Frontal cortex (tissue), 4 donors: ENCODE results near the gene GPHA2. TPM values are rescaled to one million over a fixed set of nuclear protein-coding genes. Genes with fewer than 3 reads are reported as not detected.

Source experiments
- DNase-seq, 2 donors: peaks; one replicate each; pipeline ENCODE4 v3.0.0; 2012; ENCODE audit warnings: low spot score in 2 of 2
- FAIRE-seq: peaks from 2 replicates; lab custom pipeline; 2012; peaks lifted over from hg19 to GRCh38; lab: Jason Lieb, UNC
- total RNA-seq: library from RNA; depleted of rRNA; stranded (reverse); fragments of >200 nt; gene quantifications from one replicate; pipeline ENCODE4 v1.2.3, GENCODE V29; 2014
- donor health status: control.
- donor health status: control.
- donor health status: control.

Gene GPHA2
- total RNA-seq, 1 donor from 2014 or later, result not detected

- FAIRE-seq (no peak), DNase-seq (no peak)
Observed at GRCh38 chr11:64932324-64932723, 3.4 kb downstream of the GPHA2 start.

- DNase-seq, result peak in 1 of 2 donors; percentile 4
- no peak for FAIRE-seq
Observed at GRCh38 chr11:64931290-64931689, 4.4 kb downstream of the GPHA2 start.

- FAIRE-seq, result no peak
- DNase-seq, result no peak
Observed at GRCh38 chr11:64930340-64930739, 5.4 kb downstream of the GPHA2 start.

GRCh38 chr11:64929625-64930024 lies 6.1 kb downstream of the GPHA2 start:
- FAIRE-seq, result no peak
- DNase-seq, result no peak

GRCh38 chr11:64928957-64929356 lies 6.7 kb downstream of the GPHA2 start:
- no peak for FAIRE-seq
- DNase-seq, result no peak

GRCh38 chr11:64926689-64927088 lies 9.0 kb downstream of the GPHA2 start:
- FAIRE-seq (no peak), DNase-seq (peak in 1 of 2 donors; percentile 12)

GRCh38 chr11:64925536-64926436 lies 9.9 kb downstream of the GPHA2 start:
- DNase-seq (peak in 1 of 2 donors; percentile 22), FAIRE-seq (no peak)

- FAIRE-seq (no peak), DNase-seq (peak; percentile 47 to 64)
Observed at GRCh38 chr11:64924910-64925284, 10.8 kb downstream of the GPHA2 start.

- peak; percentile 98 for DNase-seq
Observed at GRCh38 chr11:64923944-64924909, 11.5 kb downstream of the GPHA2 start, which contains the start of gene PPP2R5B. TSS of gene PPP2R5B (plus strand) at chr11:64924689. CDS start at chr11:64925735, 1,046 bp downstream.

GRCh38 chr11:64923151-64923661 lies 12.5 kb downstream of the GPHA2 start:
- FAIRE-seq (no peak), DNase-seq (no peak)

More at GRCh38 chr11:64923944-64924909, 11.5 kb downstream of the GPHA2 start, which contains the start of gene PPP2R5B:
- peak; percentile 30 for FAIRE-seq

GRCh38 chr11:64921384-64921783 lies 14.3 kb downstream of the GPHA2 start:
- DNase-seq, result no peak
- FAIRE-seq, result no peak

- no peak for DNase-seq
- no peak for FAIRE-seq
Observed at GRCh38 chr11:64920124-64920523, 15.6 kb downstream of the GPHA2 start.

- FAIRE-seq (no peak), DNase-seq (no peak)
Observed at GRCh38 chr11:64919627-64920026, 16.1 kb downstream of the GPHA2 start.

GRCh38 chr11:64918017-64918416 lies 17.7 kb downstream of the GPHA2 start:
- FAIRE-seq (no peak), DNase-seq (no peak)

GRCh38 chr11:64917663-64917995 lies 18.1 kb downstream of the GPHA2 start:
- DNase-seq, result no peak

GRCh38 chr11:64916775-64917662 lies 18.7 kb downstream of the GPHA2 start, which contains the start of gene ATG2A:
TSS of gene ATG2A (minus strand) at chr11:64917209. CDS start at chr11:64917135, 74 bp downstream.
- DNase-seq (peak; percentile 98 to 99), FAIRE-seq (peak; percentile 97)

More at GRCh38 chr11:64917663-64917995, 18.1 kb downstream of the GPHA2 start:
- FAIRE-seq, result no peak

GRCh38 chr11:64916040-64916774 lies 19.5 kb downstream of the GPHA2 start:
- peak in 1 of 2 donors; percentile 51 for DNase-seq
- no peak for FAIRE-seq

- no peak for DNase-seq
- no peak for FAIRE-seq
Observed at GRCh38 chr11:64915376-64915887, 20.3 kb downstream of the GPHA2 start.
